Lung (tissue), 12 donors: Measurements from ENCODE around the gene MARK3. TPM values are rescaled to one million over a fixed set of nuclear protein-coding genes. Genes with fewer than 3 reads are reported as not detected.

Experiments
- ATAC-seq: fragments of 200-7000 bp; cut with Tn5 transposase; one replicate; pipeline ENCODE4 v1.9.1; 2020; ENCODE audit warnings: moderate number of reproducible peaks; ENCODE audit not compliant: insufficient read depth, low FRiP score
- DNase-seq, 3 donors: peaks; one replicate each; pipeline ENCODE4 v3.0.0-alpha.2; 2013 to 2017
- H3K27ac ChIP-seq, 2 donors: one replicate each; pipeline ENCODE4 v1.5.1; 2013; ENCODE audit warnings: mild to moderate bottlenecking in 2 of 2, moderate library complexity in 2 of 2, control low read depth in 1 of 2, inconsistent platforms in 1 of 2, low read depth in 1 of 2, low read length in 1 of 2
- H3K27me3 ChIP-seq, 3 donors: one replicate each; pipeline ENCODE4 v1.5.1; 2013; ENCODE audit warnings: low read length in 2 of 3; ENCODE audit not compliant: control insufficient read depth in 3 of 3, insufficient read depth in 3 of 3
- H3K36me3 ChIP-seq, 4 donors: one replicate each; pipeline ENCODE4 v1.5.1; 2013; ENCODE audit warnings: low read length in 4 of 4, mild to moderate bottlenecking in 1 of 4, moderate library complexity in 1 of 4; ENCODE audit not compliant: control insufficient read depth in 4 of 4, insufficient read depth in 4 of 4
- H3K4me1 ChIP-seq, 5 donors: one replicate each; pipeline ENCODE4 v1.5.1; 2013; ENCODE audit warnings: low read length in 5 of 5, mild to moderate bottlenecking in 2 of 5, moderate library complexity in 1 of 5; ENCODE audit not compliant: control insufficient read depth in 5 of 5, insufficient read depth in 5 of 5
- H3K4me3 ChIP-seq: one replicate; pipeline ENCODE4 v1.5.1; 2013; ENCODE audit warnings: mild to moderate bottlenecking, control low read depth, moderate library complexity
- H3K9ac ChIP-seq, 2 donors: one replicate each; pipeline ENCODE4 v1.5.1; 2013; ENCODE audit warnings: low read length in 2 of 2, control low read depth in 1 of 2; ENCODE audit not compliant: insufficient read depth in 1 of 2
- H3K9me3 ChIP-seq, 4 donors: one replicate each; pipeline ENCODE4 v1.5.1; 2013; ENCODE audit warnings: low read length in 3 of 4, mild to moderate bottlenecking in 1 of 4, moderate library complexity in 1 of 4; ENCODE audit not compliant: control insufficient read depth in 4 of 4, insufficient read depth in 3 of 4
- WGBS, 2 donors: extraction: QIAGEN DNeasy Blood & Tissue Kit; methylation state at CpG; one replicate each; pipeline ENCODE4 v1.1.7; 2013; 5-methylcytosine and 5-hydroxymethylcytosine counted together
- polyA plus RNA-seq, 2 donors: library from polyadenylated mRNA; stranded (reverse); fragments of 200-250 nt; gene quantifications; one replicate each; pipeline ENCODE4 v1.2.1, GENCODE V29; 2013
- total RNA-seq, 2 donors: library from RNA; depleted of rRNA in 1 of 2; stranded (reverse); fragments of >200 nt in 1 of 2; gene quantifications; one replicate each; pipeline ENCODE4 v1.2.1, GENCODE V29; 2014 to 2021
- TF ChIP-seq, protein P1 (sequence below): IDR thresholded peaks from 2 replicates; pipeline ENCODE4 v1.5.1; 2012; ENCODE audit warnings: mild to moderate bottlenecking; ENCODE audit errors: control extremely low read depth, extremely low read depth
- donor health status: control.
- donor health status: control.
- donor health status: Bipolar disorder and iron deficiency.
- donor health status: healthy.
- donor health status: DM: yes; HTN: yes; CAD: no.

Gene MARK3
- total and polyA plus RNA-seq, 4 donors = 56.2 to 177 (median 101) TPM

DNA sequence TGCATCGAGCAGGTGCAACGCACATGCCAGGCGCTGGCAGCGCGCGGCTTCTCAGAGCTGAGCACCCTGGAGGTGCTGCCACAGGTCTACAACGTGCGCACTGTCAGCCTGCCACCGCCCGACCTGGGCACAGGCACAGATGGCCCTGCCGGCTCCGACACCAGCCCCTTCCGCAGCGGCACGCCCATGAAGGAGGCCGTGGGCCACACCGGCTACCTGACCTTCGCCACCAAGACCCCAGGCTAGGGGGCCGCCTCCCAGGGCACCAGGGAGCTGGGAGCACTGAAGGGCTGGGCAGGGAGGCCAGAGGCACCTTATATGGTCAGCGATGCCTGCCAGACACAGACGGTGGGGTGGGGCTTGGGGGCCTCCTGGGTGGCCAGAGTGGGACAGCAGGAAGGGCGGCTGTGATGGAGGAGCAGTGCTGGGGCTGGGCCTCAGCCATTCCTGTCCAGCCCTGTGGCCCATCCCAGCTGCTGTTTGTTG is 149.4 kb downstream of the MARK3 start:
- no peak overlapping the region for H3K27ac ChIP-seq
- no peak overlapping the region for H3K9ac ChIP-seq
- DNase-seq (no peak), ATAC-seq (no peak)
- TF ChIP-seq, protein P1, sequence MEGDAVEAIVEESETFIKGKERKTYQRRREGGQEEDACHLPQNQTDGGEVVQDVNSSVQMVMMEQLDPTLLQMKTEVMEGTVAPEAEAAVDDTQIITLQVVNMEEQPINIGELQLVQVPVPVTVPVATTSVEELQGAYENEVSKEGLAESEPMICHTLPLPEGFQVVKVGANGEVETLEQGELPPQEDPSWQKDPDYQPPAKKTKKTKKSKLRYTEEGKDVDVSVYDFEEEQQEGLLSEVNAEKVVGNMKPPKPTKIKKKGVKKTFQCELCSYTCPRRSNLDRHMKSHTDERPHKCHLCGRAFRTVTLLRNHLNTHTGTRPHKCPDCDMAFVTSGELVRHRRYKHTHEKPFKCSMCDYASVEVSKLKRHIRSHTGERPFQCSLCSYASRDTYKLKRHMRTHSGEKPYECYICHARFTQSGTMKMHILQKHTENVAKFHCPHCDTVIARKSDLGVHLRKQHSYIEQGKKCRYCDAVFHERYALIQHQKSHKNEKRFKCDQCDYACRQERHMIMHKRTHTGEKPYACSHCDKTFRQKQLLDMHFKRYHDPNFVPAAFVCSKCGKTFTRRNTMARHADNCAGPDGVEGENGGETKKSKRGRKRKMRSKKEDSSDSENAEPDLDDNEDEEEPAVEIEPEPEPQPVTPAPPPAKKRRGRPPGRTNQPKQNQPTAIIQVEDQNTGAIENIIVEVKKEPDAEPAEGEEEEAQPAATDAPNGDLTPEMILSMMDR = no peak
- no peaks in the 10 kb centered on the region for H3K9me3 ChIP-seq
- H3K4me1 ChIP-seq = peaks cover 0 to 19% (median 6%) of the 10 kb centered on the region in 5 donors
- WGBS, 2 donors = 91 to 94% methylated on average over 22 of the region's 22 CpGs
- peaks cover 0 to 48% (median 3%) of the 10 kb centered on the region in 4 donors for H3K36me3 ChIP-seq
- no peaks in the 10 kb centered on the region for H3K27me3 ChIP-seq
- no peak overlapping the region for H3K4me3 ChIP-seq

DNA sequence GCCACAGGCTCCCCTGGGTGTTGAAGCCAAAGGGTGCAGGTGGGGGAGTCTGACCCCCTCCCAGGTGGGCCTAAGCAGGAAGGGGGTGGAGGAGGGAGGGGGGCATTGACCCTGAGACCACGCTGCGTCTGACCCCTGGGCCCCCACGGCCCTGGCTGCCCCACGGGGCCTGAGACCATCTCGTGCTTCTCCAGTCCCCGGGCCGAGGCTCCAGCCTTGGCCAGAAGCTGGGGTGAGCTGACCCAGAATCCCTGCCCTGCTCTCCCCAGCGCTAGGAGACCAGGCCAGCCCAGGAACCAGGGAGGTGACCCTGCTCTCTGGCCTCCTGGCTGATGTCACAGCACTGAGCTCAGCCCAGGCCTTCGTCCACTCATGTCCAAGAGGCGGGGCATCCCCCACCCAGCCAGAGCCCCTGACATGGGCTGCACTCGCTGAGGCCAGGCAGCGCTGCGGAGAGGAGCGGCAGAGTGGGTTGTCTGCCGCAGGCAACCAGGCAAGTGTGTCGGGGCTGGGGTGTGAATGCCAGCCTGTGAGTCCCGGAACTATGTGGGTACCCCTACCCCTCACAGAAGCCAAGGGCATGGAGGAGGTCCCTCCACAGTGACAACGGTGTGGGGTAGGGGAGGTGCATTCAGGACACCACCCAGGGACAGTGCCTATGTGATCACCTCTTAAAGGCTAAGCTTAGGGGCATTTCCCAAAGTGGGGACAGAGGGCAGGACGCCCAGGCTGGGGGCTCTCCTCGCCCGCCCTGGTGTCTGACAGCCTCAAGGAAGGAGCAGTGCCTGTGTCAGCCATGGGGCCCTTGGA is 150.1 kb downstream of the MARK3 start:
- no peak overlapping the region for H3K27ac ChIP-seq
- H3K9me3 ChIP-seq = no peaks in the 10 kb centered on the region
- TF ChIP-seq, protein P1 = no peak
- ATAC-seq (no peak), DNase-seq (no peak)
- no peak overlapping the region for H3K9ac ChIP-seq
- WGBS, 2 donors = 87 to 94% methylated on average over 21 of the region's 21 CpGs
- H3K4me1 ChIP-seq = peaks cover 2 to 12% (median 4%) of the 10 kb centered on the region in 5 donors
- H3K36me3 ChIP-seq = peaks cover 0 to 45% (median 3%) of the 10 kb centered on the region in 4 donors
- H3K27me3 ChIP-seq = no peaks in the 10 kb centered on the region
- no peak overlapping the region for H3K4me3 ChIP-seq

DNA sequence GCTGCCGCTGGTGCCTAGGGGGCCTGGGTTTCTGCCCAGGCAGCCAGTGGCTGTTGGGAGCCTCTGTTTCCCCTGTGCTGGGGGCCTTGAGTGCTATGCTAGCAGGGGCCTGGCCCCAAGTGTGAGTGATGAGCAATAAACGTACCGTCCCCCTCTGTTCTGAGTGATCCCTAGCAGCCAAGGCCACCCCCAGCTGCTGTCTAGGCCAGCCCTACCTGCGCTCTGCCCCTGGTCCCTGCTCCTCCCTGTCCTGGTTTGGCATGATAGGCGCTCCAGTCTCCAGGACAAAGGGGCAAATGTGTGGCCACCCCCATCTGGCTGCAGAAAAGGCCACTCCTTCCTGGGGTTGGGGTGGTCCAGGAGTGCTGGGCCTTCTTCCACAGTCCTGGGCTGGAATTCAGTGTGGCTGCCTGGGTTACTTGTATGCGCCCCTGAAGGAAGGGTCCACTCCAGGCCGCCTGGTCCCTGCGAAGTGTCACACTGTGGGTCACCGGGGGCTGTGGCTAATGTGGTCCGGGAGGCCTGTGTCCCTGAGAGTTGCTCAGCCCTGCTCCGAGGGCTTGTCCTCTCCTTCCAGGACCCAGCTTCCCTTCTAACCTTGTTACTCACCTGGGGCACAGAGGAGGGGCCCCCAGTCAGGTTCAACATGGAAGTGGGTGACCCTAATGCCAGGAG is 150.8 kb downstream of the MARK3 start:
- TF ChIP-seq, protein P1 = no peak
- H3K36me3 ChIP-seq = peaks cover 0 to 45% (median 3%) of the 10 kb centered on the region in 4 donors
- H3K9ac ChIP-seq = no peak overlapping the region
- no peak for ATAC-seq
- no peak overlapping the region for H3K27ac ChIP-seq
- no peak overlapping the region for H3K4me3 ChIP-seq
- H3K4me1 ChIP-seq = peaks cover 4 to 17% (median 10%) of the 10 kb centered on the region in 5 donors
- H3K9me3 ChIP-seq = no peaks in the 10 kb centered on the region
- 90 to 93% methylated on average over 11 of the region's 11 CpGs for WGBS, 2 donors
- no peaks in the 10 kb centered on the region for H3K27me3 ChIP-seq
- DNase-seq = no peak
